Measurements from ENCODE around the gene KCNN3. TPM values are rescaled to one million over a fixed set of nuclear protein-coding genes. Genes with fewer than 3 reads are reported as not detected.

The KCNN3 gene
- total and polyA plus RNA-seq, 2 of the 8 experiments (the other 6 are each of a cell fraction or from before 2014, with no cell fraction given): 2.8 to 3.7 TPM

DNA sequence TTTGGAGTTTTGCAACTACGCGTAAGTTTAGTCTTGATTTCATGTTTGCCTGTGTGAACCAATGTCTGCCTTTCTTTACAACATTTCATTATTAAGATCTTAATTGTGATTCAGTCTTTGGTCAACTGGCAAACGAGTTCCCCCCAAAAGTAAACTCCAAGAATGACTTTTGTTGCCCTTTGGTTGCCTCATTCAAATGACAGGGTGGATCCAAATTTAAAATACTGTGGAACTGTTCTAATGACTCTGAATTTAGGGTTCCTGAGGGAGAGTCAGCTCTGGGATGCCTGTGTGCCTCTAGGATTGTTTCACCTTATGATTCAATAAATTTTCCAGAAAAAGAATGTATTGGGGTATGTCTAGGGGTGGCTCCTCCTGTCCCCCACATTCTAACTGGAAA is 105.3 kb downstream of the KCNN3 start:
- Histone ChIP-seq H3K56ac (replicated peaks; ENCODE audit: insufficient read length, low read depth, low read length) (no peak overlapping the region), H4K8ac (ENCODE audit: extremely low read depth, insufficient read depth, low read length) (no peak overlapping the region), H2BK5ac (ENCODE audit: low read depth, low read length) (no peak overlapping the region), H4K5ac (ENCODE audit: insufficient read length, low read depth, low read length) (no peak overlapping the region), H2BK15ac (ENCODE audit: low read length) (no peak overlapping the region), H2AK5ac (ENCODE audit: low read depth, low read length) (no peak overlapping the region), H3K27me3 (replicated peaks in 1 of 4; ENCODE audit: control insufficient read depth in 3 of 4, extremely low read depth in 1 of 4, insufficient read depth in 3 of 4, low read length in 3 of 4) (peaks cover 0 to 3% (median 0%) of the 10 kb centered on the region in 4 experiments; a peak in 2 of 7 replicates), H2BK20ac (ENCODE audit: low read length) (no peak overlapping the region), H3K4me3 (ENCODE audit: extremely low read depth in 1 of 4, insufficient read depth in 2 of 4, low read depth in 3 of 4, low read length in 4 of 4) (no peak overlapping the region), H2BK12ac (ENCODE audit: low read depth, low read length) (no peak overlapping the region), H3K4me2 (ENCODE audit: insufficient read depth in 1 of 2, low read depth in 2 of 2, low read length in 2 of 2) (no peak overlapping the region), H3K18ac (ENCODE audit: extremely low read depth, low read length) (no peak overlapping the region), H3K14ac (ENCODE audit: insufficient read length) (no peak overlapping the region), H2AFZ (ENCODE audit: low read length) (no peak overlapping the region), H3K79me2 (ENCODE audit: control insufficient read depth in 1 of 2, insufficient read depth in 2 of 2, low read length in 2 of 2) (no peaks in the 10 kb centered on the region), H3K36me3 (ENCODE audit: control insufficient read depth in 2 of 4, insufficient read depth in 4 of 4, low read length in 3 of 4) (no peaks in the 10 kb centered on the region), H3K9ac (replicated peaks in 1 of 4; ENCODE audit: extremely low read depth in 1 of 4, low read depth in 3 of 4, low read length in 3 of 4) (no peak overlapping the region), H3K23ac (ENCODE audit: insufficient read length) (no peak overlapping the region), H4K20me1 (replicated peaks in 1 of 2; ENCODE audit: control insufficient read depth in 1 of 2, insufficient read depth in 2 of 2, low read length in 2 of 2) (no peaks in the 10 kb centered on the region), H3K23me2 (ENCODE audit: low read depth, low read length) (peaks cover 2% of the 10 kb centered on the region; the same call in 1 of the 2 replicates), H3K4ac (replicated peaks; ENCODE audit: insufficient read length, low read depth, low read length) (no peak overlapping the region), H3K9me3 (ENCODE audit: insufficient read depth in 2 of 2, low read depth in 1 of 2, low read length in 1 of 2) (no peaks in the 10 kb centered on the region), H3K27ac (ENCODE audit: low read depth, low read length) (no peak overlapping the region), H2BK120ac (replicated peaks; ENCODE audit: low read depth, low read length) (no peak overlapping the region), H3K4me1 (replicated peaks in 1 of 4; ENCODE audit: control insufficient read depth in 3 of 4, insufficient read depth in 4 of 4, low read length in 3 of 4) (peaks cover 0 to 2% (median under 1%) of the 10 kb centered on the region in 4 experiments; a peak in 1 of 7 replicates), H4K91ac (replicated peaks; ENCODE audit: insufficient read length, low read length) (no peak overlapping the region), H3K79me1 (ENCODE audit: low read depth, low read length) (no peaks in the 10 kb centered on the region)
- POLR2A ChIA-PET (ENCODE audit: partially characterized antibody): no interaction called here
- CTCF ChIA-PET (ENCODE audit: partially characterized antibody): no interaction called here
- FAIRE-seq: no peak
- no peak for DNase-seq (ENCODE audit: low read depth in 1 of 2, low spot score in 2 of 2)
- 79% methylated on average over 3 of the region's 3 CpGs; no CpG with 5 or more reads in 1 of the 2 experiments for WGBS, 2 experiments (ENCODE audit: extremely low coverage in 1 of 2, insufficient coverage in 1 of 2, insufficient read length in 1 of 2, insufficient replicate concordance in 2 of 2, low coverage in 1 of 2, low lambda C conversion rate in 2 of 2, missing lambda C conversion rate in 1 of 2)
- TF ChIP-seq ASH2L (IDR thresholded peaks at IDR 0.05; ENCODE audit: low read length) (no peak), KDM5A (IDR thresholded peaks at IDR 0.05; ENCODE audit: low read length) (no peak), GABPA (IDR thresholded peaks at IDR 0.05; ENCODE audit: borderline replicate concordance, insufficient read depth, low read length) (no peak), KDM4A (IDR thresholded peaks at IDR 0.05; ENCODE audit: low read depth, low read length, severe bottlenecking) (no peak), TCF12 (IDR thresholded peaks at IDR 0.05; ENCODE audit: low read depth, low read length) (no peak), RBBP5 (IDR thresholded peaks at IDR 0.05; ENCODE audit: borderline replicate concordance, low read depth, low read length) (no peak), SP1 (IDR thresholded peaks at IDR 0.05; ENCODE audit: low read depth, low read length) (no peak), TAF7 (optimal IDR thresholded peaks at IDR 0.05; ENCODE audit: borderline replicate concordance, low read depth, low read length) (no peak), POU5F1 (IDR thresholded peaks at IDR 0.05; ENCODE audit: low read depth, low read length) (no peak), RAD21 (IDR thresholded peaks at IDR 0.05 in 1 of 2, conservative IDR thresholded peaks at IDR 0.05 in 1 of 2; ENCODE audit: low read depth in 2 of 2, low read length in 2 of 2) (no peak), HDAC6 (IDR thresholded peaks at IDR 0.05; ENCODE audit: low read depth, low read length) (no peak), SP2 (IDR thresholded peaks at IDR 0.05; ENCODE audit: low read length) (no peak)
- TF ChIP-seq, protein P1, sequence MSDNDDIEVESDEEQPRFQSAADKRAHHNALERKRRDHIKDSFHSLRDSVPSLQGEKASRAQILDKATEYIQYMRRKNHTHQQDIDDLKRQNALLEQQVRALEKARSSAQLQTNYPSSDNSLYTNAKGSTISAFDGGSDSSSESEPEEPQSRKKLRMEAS (IDR thresholded peaks at IDR 0.05): no peak
- TF ChIP-seq, protein P2, sequence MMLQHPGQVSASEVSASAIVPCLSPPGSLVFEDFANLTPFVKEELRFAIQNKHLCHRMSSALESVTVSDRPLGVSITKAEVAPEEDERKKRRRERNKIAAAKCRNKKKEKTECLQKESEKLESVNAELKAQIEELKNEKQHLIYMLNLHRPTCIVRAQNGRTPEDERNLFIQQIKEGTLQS (IDR thresholded peaks at IDR 0.05; ENCODE audit: insufficient read depth, low read depth, low read length): no peak
